HepG2 (cell line): Measurements from ENCODE around the gene RAC3. TPM values are rescaled to one million over a fixed set of nuclear protein-coding genes. Genes with fewer than 3 reads are reported as not detected.

ENCODE experiments used
- ATAC-seq: fragments of 200-7000 bp; cut with Tn5 transposase; 3 replicates; pipeline ENCODE4 v1.9.1; 2020; ENCODE audit warnings: mild to moderate bottlenecking, moderate library complexity
- BruUV-seq: library from RNA; stranded (reverse); fragments of 400-500 nt; replicated peaks from 2 replicates; lab custom pipeline; 2021; lab: Mats Ljungman, UMichigan
- CTCF ChIA-PET: fragments of 300-600 bp; formaldehyde crosslinking; extraction: SDS; loops from one replicate; lab custom pipeline; 2021; ENCODE audit warnings: low total read pairs, inconsistent platforms, low intra/inter-chr PET ratio; lab: Yijun Ruan, JAX
- POLR2A ChIA-PET: fragments of 350-600 bp; sonication (Branson Sonifier 250); formaldehyde crosslinking; loops from one replicate; lab custom pipeline; 2020; ENCODE audit warnings: antibody characterized with exemption, inconsistent platforms; lab: Yijun Ruan, JAX
- DNase-seq: peaks from one replicate; pipeline ENCODE4 v3.0.0-alpha.2; 2015; ENCODE audit warnings: low spot score
- FAIRE-seq: peaks from 3 replicates; lab custom pipeline; 2011; peaks lifted over from hg19 to GRCh38; lab: Jason Lieb, UNC
- H2AFZ ChIP-seq: one replicate; pipeline ENCODE4 v1.6.1; 2011; ENCODE audit warnings: low read length, inconsistent platforms
- H3K27ac ChIP-seq: fragments of 300-600 bp; 3 replicates; pipeline ENCODE4 v1.8.0; 2011; ENCODE audit warnings: mixed run types, mild to moderate bottlenecking, mixed read lengths, low read length, inconsistent platforms; ENCODE audit not compliant: insufficient read depth; ENCODE audit errors: extremely low read length
- H3K27me3 ChIP-seq, 2 experiments: fragments of 200-600 bp in 1 of 2; 2 replicates in 1 of 2; 3 replicates in 1 of 2; pipeline versions ENCODE4 v1.6.0 to v1.8.0; 2011; ENCODE audit warnings: low read length in 2 of 2, mild to moderate bottlenecking in 2 of 2, moderate library complexity in 2 of 2, inconsistent platforms in 1 of 2; ENCODE audit not compliant: insufficient read depth in 2 of 2, control insufficient read depth in 1 of 2
- H3K36me3 ChIP-seq, 2 experiments: fragments of 200-600 bp in 1 of 2; replicated peaks in 1 of 2; 2 replicates in 1 of 2; 3 replicates in 1 of 2; pipeline versions ENCODE4 v1.5.1 to v1.8.0; 2011; ENCODE audit warnings: low read length in 2 of 2, inconsistent platforms in 1 of 2; ENCODE audit not compliant: insufficient read depth in 2 of 2, control insufficient read depth in 1 of 2
- H3K4me1 ChIP-seq: 2 replicates; pipeline ENCODE4 v1.5.1; 2012; ENCODE audit warnings: low read length, inconsistent platforms; ENCODE audit not compliant: insufficient read depth
- H3K4me2 ChIP-seq: 2 replicates; pipeline ENCODE4 v1.6.0; 2011; ENCODE audit warnings: low read depth, low read length, inconsistent platforms
- H3K4me3 ChIP-seq, 3 experiments: fragments of 200-600 bp in 1 of 3; sonication (generic), shearing (Covaris generic) in 1 of 3; replicated peaks in 1 of 3; 2 replicates each; pipeline ENCODE4 v1.5.1; 2011 to 2016; ENCODE audit warnings: low read length in 3 of 3, inconsistent platforms in 2 of 3, low read depth in 2 of 3, mild to moderate bottlenecking in 2 of 3, control low read depth in 1 of 3, mixed read lengths in 1 of 3; ENCODE audit not compliant: insufficient read depth in 1 of 3
- H3K79me2 ChIP-seq: one replicate; pipeline ENCODE4 v1.6.1; 2011; ENCODE audit warnings: low read length, inconsistent platforms; ENCODE audit not compliant: insufficient read depth
- H3K9ac ChIP-seq: 2 replicates; pipeline ENCODE4 v1.6.0; 2011; ENCODE audit warnings: mild to moderate bottlenecking, low read depth, low read length, inconsistent platforms; ENCODE audit not compliant: insufficient read depth
- H3K9me3 ChIP-seq: 2 replicates; pipeline ENCODE4 v1.5.1; 2012; ENCODE audit warnings: mild to moderate bottlenecking, low read length
- H4K20me1 ChIP-seq: 2 replicates; pipeline ENCODE4 v1.6.0; 2011; ENCODE audit warnings: inconsistent platforms, mild to moderate bottlenecking, low read length, moderate library complexity; ENCODE audit not compliant: insufficient read depth
- ARNT2 ChIP-seq: sonication (generic); formaldehyde crosslinking; IDR thresholded peaks from 2 replicates; pipeline ENCODE4 v1.8.0; 2022; ENCODE audit warnings: mild to moderate bottlenecking, low read depth, missing genetic modification reagents, moderate library complexity
- DR1 ChIP-seq: sonication (generic); formaldehyde crosslinking; IDR thresholded peaks from 2 replicates; pipeline ENCODE4 v1.8.0; 2021; ENCODE audit warnings: mild to moderate bottlenecking, missing genetic modification reagents, inconsistent platforms
- MLLT10 ChIP-seq: sonication (generic); formaldehyde crosslinking; IDR thresholded peaks from 2 replicates; pipeline ENCODE4 v1.4.0; 2020; ENCODE audit warnings: missing genetic modification reagents
- NFATC3 ChIP-seq: sonication (generic); formaldehyde crosslinking; IDR thresholded peaks from 2 replicates; pipeline ENCODE4 v1.5.1; 2020; ENCODE audit warnings: mild to moderate bottlenecking, missing genetic modification reagents
- NFKB2 ChIP-seq: sonication (generic); formaldehyde crosslinking; IDR thresholded peaks from 2 replicates; pipeline ENCODE4 v1.4.0; 2020; ENCODE audit warnings: missing genetic modification reagents, borderline replicate concordance
- PCBP2 ChIP-seq: fragments of 200-400 bp; formaldehyde crosslinking; optimal IDR thresholded peaks from 2 replicates; pipeline ENCODE3; 2018; ENCODE audit warnings: low read length, low read depth; ENCODE audit not compliant: poor library complexity, severe bottlenecking
- SSRP1 ChIP-seq: IDR thresholded peaks from 2 replicates; pipeline ENCODE4 v1.6.1; 2016; ENCODE audit warnings: control low read depth
- ZBTB8A ChIP-seq: sonication (generic); formaldehyde crosslinking; IDR thresholded peaks from 2 replicates; pipeline ENCODE4 v1.4.0; 2020; ENCODE audit warnings: mild to moderate bottlenecking, low read depth, missing genetic modification reagents, borderline replicate concordance
- ZNF253 ChIP-seq: sonication (generic); formaldehyde crosslinking; IDR thresholded peaks from 2 replicates; pipeline ENCODE4 v1.8.0; 2022; ENCODE audit warnings: mild to moderate bottlenecking, missing genetic modification reagents, borderline replicate concordance
- WGBS: methylation state at CpG from one replicate; pipeline ENCODE4 v1.1.6; 2017; ENCODE audit warnings: low lambda C conversion rate; 5-methylcytosine and 5-hydroxymethylcytosine counted together
- in situ Hi-C: cut with HindIII; loops from 2 replicates; pipeline ENCODE4 v1.10.0; 2017; ENCODE audit warnings: low pct_unique_long_range_greater_than_20kb; ENCODE audit not compliant: extremely low pct_ligation_motif_present
- intact Hi-C: fragments of 100-400 bp; cut with micrococcal nuclease; formaldehyde crosslinking; loops from one replicate; pipeline ENCODE4 v1.10.0; 2022; ENCODE audit not compliant: unreplicated experiment
- polyA plus RNA-seq, 8 experiments: library from polyadenylated mRNA; depleted of rRNA in 3 of 8; stranded (reverse) in 7 of 8; unstranded in 1 of 8; fragments of >200 nt; fragmentation: Illumina TruSeq in 4 of 8; extraction: Trizol in 4 of 8; gene quantifications; 2 replicates each; pipeline versions ENCODE4 v1.2.1 to v1.2.3, GENCODE V29; 2011 to 2016; ENCODE audit warnings: low read depth in 4 of 8, missing spikeins in 1 of 8, mixed read lengths in 1 of 8; ENCODE audit not compliant: insufficient read depth in 1 of 8
- total RNA-seq, 5 experiments: library from RNA; depleted of rRNA; stranded (reverse); fragments of >200 nt; fragmentation: Illumina TruSeq; extraction: Trizol; gene quantifications; 2 replicates each; pipeline ENCODE4 v1.2.3, GENCODE V29; 2016; ENCODE audit warnings: low read depth in 1 of 5
- TF ChIP-seq, protein P1 (sequence below): IDR thresholded peaks from 2 replicates; pipeline ENCODE4 v1.6.1; 2016; ENCODE audit warnings: control low read depth
- TF ChIP-seq, protein P2 (sequence below): sonication (generic); formaldehyde crosslinking; IDR thresholded peaks from 2 replicates; pipeline ENCODE4 v1.8.1; 2023; ENCODE audit warnings: missing genetic modification reagents, inconsistent platforms, borderline replicate concordance
- TF ChIP-seq, protein P3 (sequence below), 2 experiments: sonication (generic) in 1 of 2; formaldehyde crosslinking in 1 of 2; IDR thresholded peaks; 2 replicates each; pipeline versions ENCODE4 v1.4.0 to v1.6.1; 2016 to 2020; ENCODE audit warnings: borderline replicate concordance in 1 of 2, low read depth in 1 of 2, mild to moderate bottlenecking in 1 of 2, missing genetic modification reagents in 1 of 2
- TF ChIP-seq, protein P4 (sequence below): sonication (generic); formaldehyde crosslinking; IDR thresholded peaks from 2 replicates; pipeline ENCODE4 v1.4.0; 2020; ENCODE audit warnings: missing genetic modification reagents, borderline replicate concordance

The RAC3 gene
- total and polyA plus RNA-seq, 2 of the 13 experiments (the other 11 are each of a cell fraction or from before 2014, with no cell fraction given), result 10.5 to 21.3 TPM

DNA sequence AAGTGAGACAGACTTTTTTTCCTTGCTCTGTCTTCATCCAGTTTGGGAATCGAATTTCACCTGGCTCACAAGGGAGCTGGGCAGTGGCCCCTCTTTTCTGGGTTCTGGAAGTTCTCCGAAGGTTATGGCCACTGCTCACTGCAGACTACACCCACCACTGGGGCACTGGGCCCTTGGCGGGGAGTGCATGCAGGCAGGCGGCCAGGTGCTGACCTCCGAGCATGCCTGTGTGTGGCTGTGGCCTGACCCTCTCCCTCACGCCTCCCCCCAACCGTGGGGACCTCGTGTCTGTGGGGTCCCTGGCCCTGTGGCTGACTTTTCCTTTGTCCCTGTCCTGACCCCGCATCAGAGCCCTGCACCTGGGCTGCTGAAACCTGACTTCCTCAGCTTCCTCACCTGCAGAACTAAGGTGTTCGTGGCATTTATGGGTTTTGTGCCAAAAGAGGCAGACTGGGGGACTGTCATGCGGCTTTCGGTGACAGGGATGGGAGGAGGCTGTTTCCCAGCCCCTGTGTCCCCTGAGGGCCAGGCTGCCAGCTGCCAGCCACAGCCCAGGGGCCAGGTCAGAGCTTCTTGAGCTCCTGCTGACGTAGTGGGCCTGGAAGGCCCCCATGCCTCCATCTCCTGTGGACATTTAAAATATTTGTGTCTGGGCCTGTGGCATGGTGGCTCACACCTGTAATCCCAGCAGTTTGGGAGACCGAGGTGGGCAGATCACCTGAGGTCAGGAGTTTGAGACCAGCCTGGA, 32.6 kb upstream of the RAC3 start:
- Histone ChIP-seq H3K79me2 (peaks cover 74% of the 10 kb centered on the region), H3K9ac (peak overlapping the region; percentile 80), H3K4me2 (peak overlapping the region; percentile 70), H3K36me3 (no peaks in the 10 kb centered on the region), H3K4me1 (peaks cover 99% of the 10 kb centered on the region), H3K9me3 (no peaks in the 10 kb centered on the region), H3K27me3 (no peaks in the 10 kb centered on the region), H2AFZ (no peak overlapping the region), H3K27ac (peak overlapping the region; percentile 95), H3K4me3 (peak overlapping the region in 2 of 3 experiments; percentile 26 to 46; a peak in 4 of 6 replicates), H4K20me1 (no peaks in the 10 kb centered on the region)
- no peak for FAIRE-seq
- intact Hi-C loops (no loop called here), in situ Hi-C loops (loop anchor here (5.0 kb wide), 1 partner anchor 42 kb away; no protein-coding TSS in a partner anchor)
- ChIA-PET POLR2A (interaction anchor here (3.2 to 16.1 kb wide), 5 partner anchors 19 to 45 kb away, joined by 11 to 470 read pairs (median 72); partner anchors contain the start of genes ASPSCR1, CENPX, LRRC45 and NOTUM), CTCF (interaction anchor here (0.9 to 5.6 kb wide), 3 partner anchors 22 to 39 kb away, joined by 5 to 73 read pairs (median 25); partner anchors contain the start of gene NOTUM)
- BruUV-seq, result TSS peak; percentile 13
- DNase-seq, result no peak
- WGBS, result 64% methylated on average over 12 of the region's 14 CpGs
- no peak for ATAC-seq
- no peak for TF ChIP-seq DR1 (CRISPR knock-in tag)
- TF ChIP-seq, protein P1, sequence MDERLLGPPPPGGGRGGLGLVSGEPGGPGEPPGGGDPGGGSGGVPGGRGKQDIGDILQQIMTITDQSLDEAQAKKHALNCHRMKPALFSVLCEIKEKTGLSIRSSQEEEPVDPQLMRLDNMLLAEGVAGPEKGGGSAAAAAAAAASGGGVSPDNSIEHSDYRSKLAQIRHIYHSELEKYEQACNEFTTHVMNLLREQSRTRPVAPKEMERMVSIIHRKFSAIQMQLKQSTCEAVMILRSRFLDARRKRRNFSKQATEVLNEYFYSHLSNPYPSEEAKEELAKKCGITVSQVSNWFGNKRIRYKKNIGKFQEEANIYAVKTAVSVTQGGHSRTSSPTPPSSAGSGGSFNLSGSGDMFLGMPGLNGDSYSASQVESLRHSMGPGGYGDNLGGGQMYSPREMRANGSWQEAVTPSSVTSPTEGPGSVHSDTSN, result no peak
- 0 out of 2 replicates have a peak, but pooled peaks have one; percentile 4 for TF ChIP-seq ZBTB8A (CRISPR knock-in tag)
- no peak for TF ChIP-seq SSRP1
- TF ChIP-seq NFKB2, result no peak
- TF ChIP-seq ARNT2 (CRISPR knock-in tag), result no peak
- TF ChIP-seq, protein P2, sequence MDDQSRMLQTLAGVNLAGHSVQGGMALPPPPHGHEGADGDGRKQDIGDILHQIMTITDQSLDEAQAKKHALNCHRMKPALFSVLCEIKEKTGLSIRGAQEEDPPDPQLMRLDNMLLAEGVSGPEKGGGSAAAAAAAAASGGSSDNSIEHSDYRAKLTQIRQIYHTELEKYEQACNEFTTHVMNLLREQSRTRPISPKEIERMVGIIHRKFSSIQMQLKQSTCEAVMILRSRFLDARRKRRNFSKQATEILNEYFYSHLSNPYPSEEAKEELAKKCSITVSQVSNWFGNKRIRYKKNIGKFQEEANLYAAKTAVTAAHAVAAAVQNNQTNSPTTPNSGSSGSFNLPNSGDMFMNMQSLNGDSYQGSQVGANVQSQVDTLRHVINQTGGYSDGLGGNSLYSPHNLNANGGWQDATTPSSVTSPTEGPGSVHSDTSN (CRISPR knock-in tag), result no peak
- no peak for TF ChIP-seq MLLT10 (CRISPR knock-in tag)
- TF ChIP-seq, protein P3, sequence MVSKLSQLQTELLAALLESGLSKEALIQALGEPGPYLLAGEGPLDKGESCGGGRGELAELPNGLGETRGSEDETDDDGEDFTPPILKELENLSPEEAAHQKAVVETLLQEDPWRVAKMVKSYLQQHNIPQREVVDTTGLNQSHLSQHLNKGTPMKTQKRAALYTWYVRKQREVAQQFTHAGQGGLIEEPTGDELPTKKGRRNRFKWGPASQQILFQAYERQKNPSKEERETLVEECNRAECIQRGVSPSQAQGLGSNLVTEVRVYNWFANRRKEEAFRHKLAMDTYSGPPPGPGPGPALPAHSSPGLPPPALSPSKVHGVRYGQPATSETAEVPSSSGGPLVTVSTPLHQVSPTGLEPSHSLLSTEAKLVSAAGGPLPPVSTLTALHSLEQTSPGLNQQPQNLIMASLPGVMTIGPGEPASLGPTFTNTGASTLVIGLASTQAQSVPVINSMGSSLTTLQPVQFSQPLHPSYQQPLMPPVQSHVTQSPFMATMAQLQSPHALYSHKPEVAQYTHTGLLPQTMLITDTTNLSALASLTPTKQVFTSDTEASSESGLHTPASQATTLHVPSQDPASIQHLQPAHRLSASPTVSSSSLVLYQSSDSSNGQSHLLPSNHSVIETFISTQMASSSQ (IDR thresholded peaks at IDR 0.05; ENCODE audit: low read depth), result no peak
- TF ChIP-seq, protein P3 (CRISPR knock-in tag; IDR thresholded peaks at IDR 0.05; ENCODE audit: borderline replicate concordance), result no peak
- no peak for TF ChIP-seq ZNF253
- TF ChIP-seq NFATC3 (CRISPR knock-in tag), result 0 out of 2 replicates have a peak, but pooled peaks have one; percentile 53
- TF ChIP-seq PCBP2, result no peak
- TF ChIP-seq, protein P4, sequence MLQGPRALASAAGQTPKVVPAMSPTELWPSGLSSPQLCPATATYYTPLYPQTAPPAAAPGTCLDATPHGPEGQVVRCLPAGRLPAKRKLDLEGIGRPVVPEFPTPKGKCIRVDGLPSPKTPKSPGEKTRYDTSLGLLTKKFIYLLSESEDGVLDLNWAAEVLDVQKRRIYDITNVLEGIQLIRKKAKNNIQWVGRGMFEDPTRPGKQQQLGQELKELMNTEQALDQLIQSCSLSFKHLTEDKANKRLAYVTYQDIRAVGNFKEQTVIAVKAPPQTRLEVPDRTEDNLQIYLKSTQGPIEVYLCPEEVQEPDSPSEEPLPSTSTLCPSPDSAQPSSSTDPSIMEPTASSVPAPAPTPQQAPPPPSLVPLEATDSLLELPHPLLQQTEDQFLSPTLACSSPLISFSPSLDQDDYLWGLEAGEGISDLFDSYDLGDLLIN, result no peak
